ENCODE results near the gene MAPK1IP1L. TPM values are rescaled to one million over a fixed set of nuclear protein-coding genes. Genes with fewer than 3 reads are reported as not detected.

Gene MAPK1IP1L
- total and polyA plus RNA-seq, 2 donors (not counting 1 experiment from before 2014, with no cell fraction given): 116 to 141 TPM

GRCh38 chr14:55099756-55100155, 48.3 kb downstream of the MAPK1IP1L start:
- no CpG with 5 or more reads among the region's 2 CpGs for WGBS (ENCODE audit: insufficient coverage)
- no peak for DNase-seq
- no peak overlapping the region for H3K27ac Mint-ChIP-seq
- H3K27me3 Mint-ChIP-seq: no peaks in the 10 kb centered on the region
- Histone ChIP-seq H3K9me3 (ENCODE audit: control extremely low read depth in 1 of 3, control insufficient read depth in 2 of 3, insufficient read depth in 1 of 3, low read length in 2 of 3) (peaks cover 0 to 3% (median 3%) of the 10 kb centered on the region in 3 donors), H3K79me2 (ENCODE audit: control insufficient read depth, insufficient read depth, low read length) (no peaks in the 10 kb centered on the region), H3K27me3 (replicated peaks in 1 of 4; ENCODE audit: control extremely low read depth in 1 of 4, control insufficient read depth in 3 of 4, insufficient read depth in 4 of 4, low read length in 3 of 4) (no peaks in the 10 kb centered on the region), H4K20me1 (ENCODE audit: control insufficient read depth, insufficient read depth, low read length, poor library complexity, severe bottlenecking) (no peaks in the 10 kb centered on the region), H3K4me1 (ENCODE audit: control insufficient read depth in 2 of 2, insufficient read depth in 2 of 2, low read length in 2 of 2) (peaks cover 34 to 47% of the 10 kb centered on the region in 2 donors), H3K9ac (ENCODE audit: low read length) (no peak overlapping the region), H3K36me3 (replicated peaks in 1 of 2; ENCODE audit: control extremely low read depth in 1 of 2, control insufficient read depth in 1 of 2, extremely low read depth in 1 of 2, insufficient read depth in 2 of 2, low read length in 1 of 2) (no peaks in the 10 kb centered on the region), H2AFZ (ENCODE audit: insufficient read depth, low read depth, low read length, poor library complexity, severe bottlenecking) (no peak overlapping the region), H3K4me2 (replicated peaks; ENCODE audit: low read depth, low read length, poor library complexity, severe bottlenecking) (no peak overlapping the region), H3K4me3 (ENCODE audit: control extremely low read depth in 1 of 5, extremely low read depth in 1 of 5, insufficient read depth in 1 of 5, low read depth in 2 of 5, low read length in 4 of 5) (no peak overlapping the region), H3K27ac (ENCODE audit: low read length in 2 of 2) (no peak overlapping the region)
- peaks cover 6% of the 10 kb centered on the region for H3K9me3 Mint-ChIP-seq (ENCODE audit: insufficient read depth)
- CTCF ChIA-PET: interaction anchor here (1.0 to 1.7 kb wide), 2 partner anchors 12 to 48 kb away, joined by 3 to 7 read pairs; partner anchors contain the start of gene MAPK1IP1L
- no peak for ATAC-seq (ENCODE audit: low read depth)
- H3K4me3 Mint-ChIP-seq: no peak overlapping the region
- intact Hi-C loops (cut with micrococcal nuclease): no loop called here
- POLR2A ChIA-PET: no interaction called here
- peaks cover 47% of the 10 kb centered on the region for H3K4me1 Mint-ChIP-seq
- TF ChIP-seq CTCF (IDR thresholded peaks at IDR 0.05) (no peak), EZH2 (IDR thresholded peaks at IDR 0.05; ENCODE audit: borderline replicate concordance, insufficient read depth, low read depth, low read length, poor library complexity, severe bottlenecking) (no peak)

- Histone ChIP-seq H3K4me3 (ENCODE audit: control extremely low read depth in 1 of 5, extremely low read depth in 1 of 5, insufficient read depth in 1 of 5, low read depth in 2 of 5, low read length in 4 of 5) (no peak overlapping the region), H2AFZ (ENCODE audit: insufficient read depth, low read depth, low read length, poor library complexity, severe bottlenecking) (no peak overlapping the region), H3K36me3 (replicated peaks in 1 of 2; ENCODE audit: control extremely low read depth in 1 of 2, control insufficient read depth in 1 of 2, extremely low read depth in 1 of 2, insufficient read depth in 2 of 2, low read length in 1 of 2) (no peaks in the 10 kb centered on the region), H3K9ac (ENCODE audit: low read length) (no peak overlapping the region), H3K9me3 (ENCODE audit: control extremely low read depth in 1 of 3, control insufficient read depth in 2 of 3, insufficient read depth in 1 of 3, low read length in 2 of 3) (peaks cover 0 to 3% (median 3%) of the 10 kb centered on the region in 3 donors), H3K4me2 (replicated peaks; ENCODE audit: low read depth, low read length, poor library complexity, severe bottlenecking) (no peak overlapping the region), H3K4me1 (ENCODE audit: control insufficient read depth in 2 of 2, insufficient read depth in 2 of 2, low read length in 2 of 2) (peaks cover 34 to 47% of the 10 kb centered on the region in 2 donors), H3K27me3 (replicated peaks in 1 of 4; ENCODE audit: control extremely low read depth in 1 of 4, control insufficient read depth in 3 of 4, insufficient read depth in 4 of 4, low read length in 3 of 4) (no peaks in the 10 kb centered on the region), H3K79me2 (ENCODE audit: control insufficient read depth, insufficient read depth, low read length) (no peaks in the 10 kb centered on the region), H3K27ac (ENCODE audit: low read length in 2 of 2) (no peak overlapping the region), H4K20me1 (ENCODE audit: control insufficient read depth, insufficient read depth, low read length, poor library complexity, severe bottlenecking) (no peaks in the 10 kb centered on the region)
- intact Hi-C loops (cut with micrococcal nuclease): loop anchor here (2.0 kb wide), 1 partner anchor 13 kb away; no protein-coding TSS in a partner anchor
- no peak for ATAC-seq (ENCODE audit: low read depth)
- H3K4me3 Mint-ChIP-seq: no peak overlapping the region
- WGBS (ENCODE audit: insufficient coverage): 95% methylated on average over 3 of the region's 5 CpGs
- ChIA-PET CTCF (interaction anchor here (1.1 to 2.4 kb wide), 4 partner anchors 8 to 537 kb away, joined by 3 to 8 read pairs (median 4); no protein-coding TSS in a partner anchor), POLR2A (no interaction called here)
- H3K4me1 Mint-ChIP-seq: peaks cover 47% of the 10 kb centered on the region
- no peaks in the 10 kb centered on the region for H3K27me3 Mint-ChIP-seq
- DNase-seq: no peak
- TF ChIP-seq CTCF (IDR thresholded peaks at IDR 0.05): no peak
- TF ChIP-seq EZH2 (IDR thresholded peaks at IDR 0.05; ENCODE audit: borderline replicate concordance, insufficient read depth, low read depth, low read length, poor library complexity, severe bottlenecking): no peak
- H3K9me3 Mint-ChIP-seq (ENCODE audit: insufficient read depth): peaks cover 6% of the 10 kb centered on the region
- no peak overlapping the region for H3K27ac Mint-ChIP-seq
These were observed 50.3 kb downstream of the MAPK1IP1L start for GRCh38 chr14:55101698-55102097.
